K562 (cell line): ENCODE data around the gene SH2D4B. TPM values are rescaled to one million over a fixed set of nuclear protein-coding genes. Genes with fewer than 3 reads are reported as not detected.

Source experiments
- ATAC-seq: fragments of 200-7000 bp; cut with Tn5 transposase; 3 replicates; pipeline ENCODE4 v1.9.1; 2020; ENCODE audit warnings: moderate library complexity
- Bru-seq: library from RNA; stranded (reverse); fragments of 400-500 nt; gene quantifications from one replicate; lab custom pipeline; 2021; lab: Mats Ljungman, UMichigan
- BruChase-seq, 2 experiments: library from RNA; stranded (reverse); fragments of 400-500 nt; gene quantifications; one replicate each; lab custom pipeline; 2021; lab: Mats Ljungman, UMichigan
- BruUV-seq: library from RNA; stranded (reverse); fragments of 400-500 nt; replicated peaks from 2 replicates; lab custom pipeline; 2021; lab: Mats Ljungman, UMichigan
- CTCF ChIA-PET: fragments of 300-600 bp; formaldehyde crosslinking; extraction: SDS; loops from one replicate; lab custom pipeline; 2021; ENCODE audit warnings: low intra/inter-chr PET ratio; lab: Yijun Ruan, JAX
- POLR2A ChIA-PET: fragments of 300-600, 350-650 bp; sonication (Branson Sonifier 250); formaldehyde crosslinking; extraction: SDS; loops from one replicate; lab custom pipeline; 2021; ENCODE audit warnings: antibody characterized with exemption, inconsistent platforms; lab: Yijun Ruan, JAX
- DNase-seq, 4 experiments: peaks; one replicate each; pipeline versions ENCODE4 v3.0.0 to v3.0.0-alpha.2; 2011 to 2018; ENCODE audit warnings: low spot score in 3 of 4, mixed read lengths in 3 of 4; ENCODE audit errors: extremely low read depth in 1 of 4
- FAIRE-seq: peaks from 2 replicates; lab custom pipeline; 2011; peaks lifted over from hg19 to GRCh38; lab: Jason Lieb, UNC
- H2AFZ ChIP-seq: 2 replicates; pipeline ENCODE4 v1.6.0; 2011; ENCODE audit warnings: low read depth, low read length, control low read depth, inconsistent platforms
- H3K27ac ChIP-seq: fragments of 200-600 bp; 3 replicates; pipeline ENCODE4 v1.8.0; 2011; ENCODE audit warnings: low read depth, mild to moderate bottlenecking, control low read depth, inconsistent platforms, low read length, moderate library complexity, mixed read lengths; ENCODE audit errors: extremely low read depth
- H3K27me3 ChIP-seq, 2 experiments: fragments of 300-600 bp in 1 of 2; 2 replicates in 1 of 2; 3 replicates in 1 of 2; pipeline versions ENCODE4 v1.6.0 to v1.8.0; 2011; ENCODE audit warnings: inconsistent platforms in 2 of 2, low read length in 2 of 2, mild to moderate bottlenecking in 1 of 2, mixed read lengths in 1 of 2, moderate library complexity in 1 of 2; ENCODE audit not compliant: control insufficient read depth in 2 of 2, insufficient read depth in 2 of 2
- H3K36me3 ChIP-seq: fragments of 300-600 bp; 3 replicates; pipeline ENCODE4 v1.8.0; 2011; ENCODE audit warnings: mild to moderate bottlenecking, low read length, inconsistent platforms; ENCODE audit not compliant: control insufficient read depth, insufficient read depth
- H3K4me1 ChIP-seq, 2 experiments: fragments of 200-600 bp in 1 of 2; replicated peaks in 1 of 2; 2 replicates in 1 of 2; 3 replicates in 1 of 2; pipeline versions ENCODE4 v1.5.1 to v1.8.0; 2011; ENCODE audit warnings: inconsistent platforms in 2 of 2, low read length in 2 of 2, mild to moderate bottlenecking in 1 of 2, mixed read lengths in 1 of 2, moderate library complexity in 1 of 2; ENCODE audit not compliant: control insufficient read depth in 2 of 2, insufficient read depth in 2 of 2
- H3K4me2 ChIP-seq: 2 replicates; pipeline ENCODE4 v1.6.1; 2011; ENCODE audit warnings: low read length, control low read depth, inconsistent platforms, mixed read lengths; ENCODE audit not compliant: insufficient read depth
- H3K4me3 ChIP-seq: fragments of 200-600 bp; sonication (generic), shearing (Covaris generic); 2 replicates; pipeline ENCODE4 v1.5.1; 2016; ENCODE audit warnings: control low read depth, inconsistent platforms
- H3K79me2 ChIP-seq: fragments of 200-600 bp; 3 replicates; pipeline ENCODE4 v1.8.0; 2011; ENCODE audit warnings: low read length, inconsistent platforms; ENCODE audit not compliant: control insufficient read depth, insufficient read depth
- H3K9ac ChIP-seq, 2 experiments: 2 replicates each; pipeline versions ENCODE4 v1.6.0 to v1.6.1; 2011; ENCODE audit warnings: low read depth in 2 of 2, low read length in 2 of 2, control low read depth in 1 of 2, inconsistent platforms in 1 of 2, mild to moderate bottlenecking in 1 of 2, mixed read lengths in 1 of 2; ENCODE audit not compliant: insufficient read depth in 1 of 2
- H3K9me1 ChIP-seq: one replicate; pipeline ENCODE4 v1.6.0; 2011; ENCODE audit warnings: inconsistent platforms, mild to moderate bottlenecking, low read length, moderate library complexity; ENCODE audit not compliant: control insufficient read depth, insufficient read depth
- H3K9me3 ChIP-seq: replicated peaks from 2 replicates; pipeline ENCODE4 v1.5.1; 2011; ENCODE audit warnings: low read depth, low read length, inconsistent platforms; ENCODE audit not compliant: control insufficient read depth, insufficient read depth
- H4K20me1 ChIP-seq: replicated peaks from 2 replicates; pipeline ENCODE4 v1.6.1; 2011; ENCODE audit warnings: low read length, inconsistent platforms, mixed read lengths; ENCODE audit not compliant: control insufficient read depth, insufficient read depth
- ARID2 ChIP-seq: fragments of 450-650 bp; IDR thresholded peaks from 2 replicates; pipeline ENCODE4 v1.6.1; 2017; ENCODE audit warnings: antibody characterized with exemption, mild to moderate bottlenecking
- ELF2 ChIP-seq: fragments of 250-450 bp; sonication (Bioruptor Pico); IDR thresholded peaks from 2 replicates; pipeline ENCODE4 v1.5.0; 2021; ENCODE audit warnings: mild to moderate bottlenecking
- GMEB1 ChIP-seq: fragments of 250-450 bp; sonication (Bioruptor Pico); IDR thresholded peaks from 2 replicates; pipeline ENCODE4 v1.4.0; 2020; ENCODE audit warnings: mild to moderate bottlenecking
- MCM2 ChIP-seq: fragments of 450-650 bp; IDR thresholded peaks from 2 replicates; pipeline ENCODE4 v1.6.1; 2017; ENCODE audit warnings: low read depth, mild to moderate bottlenecking
- NR2C1 ChIP-seq, 2 experiments: fragments of 450-650 bp; IDR thresholded peaks; 2 replicates each; pipeline ENCODE4 v1.6.1; 2017; ENCODE audit warnings: mild to moderate bottlenecking in 2 of 2, antibody characterized with exemption in 1 of 2, inconsistent platforms in 1 of 2, missing compliant biosample characterization in 1 of 2, missing genetic modification characterization in 1 of 2
- NR3C1 ChIP-seq: sonication (generic); formaldehyde crosslinking; IDR thresholded peaks from 2 replicates; pipeline ENCODE4 v1.8.1; 2022; ENCODE audit warnings: missing genetic modification reagents
- PHF21A ChIP-seq: fragments of 450-650 bp; IDR thresholded peaks from 2 replicates; pipeline ENCODE4 v1.6.1; 2017; ENCODE audit warnings: low read depth, borderline replicate concordance
- USF1 ChIP-seq: sonication (generic); formaldehyde crosslinking; IDR thresholded peaks from 2 replicates; pipeline ENCODE4 v1.9.0; 2022; ENCODE audit warnings: mild to moderate bottlenecking, missing genetic modification reagents
- ZBTB43 ChIP-seq: sonication (generic); formaldehyde crosslinking; IDR thresholded peaks from 2 replicates; pipeline ENCODE4 v1.8.0; 2023; ENCODE audit warnings: mild to moderate bottlenecking, missing genetic modification reagents
- ZFP1 ChIP-seq: fragments of 450-650 bp; formaldehyde crosslinking; IDR thresholded peaks from 2 replicates; pipeline ENCODE4 v1.4.0; 2020; ENCODE audit warnings: mild to moderate bottlenecking, mixed read lengths
- WGBS: fragments of 100-300 bp; shearing (Covaris generic); methylation state at CpG from one replicate; pipeline ENCODE4 v1.1.6; 2016; ENCODE audit warnings: low coverage, mixed read lengths; ENCODE audit not compliant: insufficient coverage; ENCODE audit errors: missing lambda C conversion rate; 5-methylcytosine and 5-hydroxymethylcytosine counted together
- in situ Hi-C: fragments of 300-500 bp; cut with MboI; formaldehyde crosslinking; loops from 4 replicates; pipeline ENCODE4 v1.15.0; 2018; ENCODE audit warnings: inconsistent platforms, mixed read lengths
- intact Hi-C: fragments of 100-400 bp; cut with micrococcal nuclease; formaldehyde crosslinking; loops from 2 replicates; pipeline ENCODE4 v1.14.2; 2022
- long read RNA-seq, 3 experiments: library from polyadenylated mRNA in 2 of 3; library from RNA in 1 of 3; unstranded in 2 of 3; stranded (forward) in 1 of 3; transcript quantifications; one replicate each; pipeline ENCODE4 v2.0.0, GENCODE V29; 2019 to 2022
- polyA minus RNA-seq, 3 experiments: library from RNA; depleted of rRNA, polyadenylated mRNA; stranded (reverse); fragments of >200 nt; gene quantifications; 2 replicates each; pipeline ENCODE4 v1.2.3, GENCODE V29; 2011
- polyA plus RNA-seq, 8 experiments: library from polyadenylated mRNA; depleted of rRNA in 4 of 8; stranded (reverse) in 5 of 8; unstranded in 3 of 8; fragments of >200 nt; fragmentation: Nextera tagmentation in 2 of 8; fragmentation: Illumina TruSeq in 1 of 8; extraction: Ambion mirVana in 2 of 8; extraction: Trizol in 1 of 8; gene quantifications; 2 replicates each; pipeline versions ENCODE4 v1.2.1 to v1.2.3, GENCODE V29; 2011 to 2014; ENCODE audit warnings: inconsistent platforms in 1 of 8, missing spikeins in 1 of 8
- total RNA-seq, 7 experiments: library from RNA; depleted of rRNA in 6 of 7; stranded (reverse); fragments of >200 nt in 6 of 7; fragmentation: Illumina TruSeq in 2 of 7; extraction: Trizol in 2 of 7; gene quantifications; 2 replicates each; pipeline versions ENCODE4 v1.2.1 to v1.2.3, GENCODE V29; 2011 to 2021; ENCODE audit warnings: low replicate concordance in 1 of 7

Gene SH2D4B
- 0.09 TPM in 1 of 2 replicates, not detected in the other for total RNA-seq (2011; cell fraction: chromatin; rRNA removed; ENCODE audit: low replicate concordance)
- 0.26 TPM in 1 of 2 replicates, not detected in the other for total RNA-seq (2011; cell fraction: nucleolus; rRNA removed)
- total RNA-seq (2011; cell fraction: nucleoplasm; rRNA removed): 0.22 TPM in 1 of 2 replicates, not detected in the other
- 0.29 TPM in 1 of 2 replicates, not detected in the other for total RNA-seq (2014; rRNA removed)
- total RNA-seq (2014; rRNA removed; fragmentation: Illumina TruSeq; extraction: Trizol): 0.04 TPM in 1 of 2 replicates, not detected in the other
- total RNA-seq (2015; rRNA removed; fragmentation: Illumina TruSeq; extraction: Trizol): 0.04 TPM in 2 replicates
- 0.13 TPM in 1 of 2 replicates, not detected in the other for total RNA-seq (2021)
- 0.03 TPM in 1 of 2 replicates, not detected in the other for polyA plus RNA-seq (2011; rRNA removed)
- polyA plus RNA-seq (2011; cell fraction: cytosol; rRNA removed): not detected in 2 replicates
- polyA plus RNA-seq (2011; cell fraction: nucleus; rRNA removed): 0.03 TPM in 1 of 2 replicates, not detected in the other
- 0.05 and 0.06 TPM in 2 replicates for polyA plus RNA-seq (2012)
- polyA plus RNA-seq (2014; fragmentation: Illumina TruSeq; extraction: Trizol): not detected in 2 replicates
- under 1 TPM in 1 of 2 experiments, not detected in 1; 0.14 TPM for polyA plus RNA-seq (2014; fragmentation: Nextera tagmentation; extraction: Ambion mirVana)
- polyA plus RNA-seq (2014; rRNA removed): not detected in 2 replicates
- not detected in 2 replicates for polyA minus RNA-seq (2011; rRNA and poly(A)+ RNA removed)
- polyA minus RNA-seq (2011; cell fraction: cytosol; rRNA and poly(A)+ RNA removed): not detected in 2 replicates
- polyA minus RNA-seq (2011; cell fraction: nucleus; rRNA and poly(A)+ RNA removed): not detected in 2 replicates
- Bru-seq, nascent RNA: percentile 29 among the genes with signal in this experiment
- percentile 23 among the genes with signal in this experiment for BruChase-seq, experiment 1, labeled RNA remaining after a 2-hour chase
- percentile 26 among the genes with signal in this experiment for BruChase-seq, experiment 2, labeled RNA remaining after a 6-hour chase
- long read RNA-seq, experiment 1, partial matches to known transcripts: 0 of 1 reads
- long read RNA-seq, experiment 1, other reads (novel, unspliced or antisense): 1 of 1 reads
- long read RNA-seq, experiment 2: 0 reads
- long read RNA-seq, experiment 3: 0 reads

- POLR2A ChIA-PET: interaction anchor here (1.4 kb wide), 1 partner anchor 11 kb away, joined by 5 read pairs; no protein-coding TSS in a partner anchor
- DNase-seq: no peak
- Histone ChIP-seq H3K79me2 (no peaks in the 10 kb centered on the region), H4K20me1 (peaks cover 4% of the 10 kb centered on the region; the same call in 1 of the 2 replicates), H3K9me3 (no peaks in the 10 kb centered on the region), H3K27ac (no peak within 1 kb of the TSS), H3K4me1 (peaks cover 10 to 18% of the 10 kb centered on the region in 2 experiments; a peak in 4 of 5 replicates), H3K36me3 (no peaks in the 10 kb centered on the region), H3K9ac (0 out of 4 replicates have a peak within 1 kb of the TSS, but pooled peaks of 1 of the 2 experiments have one; percentile 6), H2AFZ (peak within 1 kb of the TSS; percentile 11; the same call in 1 of the 2 replicates), H3K4me2 (peak within 1 kb of the TSS; percentile 22; the same call in 1 of the 2 replicates), H3K9me1 (no peaks in the 10 kb centered on the region), H3K27me3 (peaks cover 33 to 51% of the 10 kb centered on the region in 2 experiments), H3K4me3 (no peak within 1 kb of the TSS)
- CTCF ChIA-PET: no interaction called here
- no TSS peak for BruUV-seq
- 5% methylated on average over 19 of the region's 19 CpGs for WGBS
- intact Hi-C loops: no loop called here
- no peak for ATAC-seq
- in situ Hi-C loops: no loop called here
- no peak for FAIRE-seq
- TF ChIP-seq USF1 (CRISPR knock-in tag) (no peak), ELF2 (CRISPR knock-in tag) (no peak), PHF21A (no peak), MCM2 (no peak), NR2C1 (IDR thresholded peaks at IDR 0.05) (no peak), NR2C1 (tag; IDR thresholded peaks at IDR 0.05) (no peak), NR3C1 (no peak), ARID2 (no peak), ZBTB43 (no peak), GMEB1 (CRISPR knock-in tag) (no peak), ZFP1 (no peak)
Observed at GRCh38 chr10:80537736-80538480, at the start of gene SH2D4B. Gene SH2D4B, plus strand, starts transcription at chr10:80537902. Its CDS starts 430 bp downstream, at chr10:80538332.
